OCI-LY3 (cell line): ENCODE data around the gene CDH4.

Source experiments
- H2AFZ ChIP-seq: fragments of 200-600, 300-600 bp; shearing (Covaris generic); 2 replicates; pipeline ENCODE4 v1.6.0; 2014; ENCODE audit warnings: antibody characterized with exemption, low read depth, low read length
- H3K27ac ChIP-seq: fragments of 200-600, 300-600 bp; sonication (generic); 2 replicates; pipeline ENCODE4 v1.5.1; 2014; ENCODE audit warnings: mild to moderate bottlenecking, low read length, moderate library complexity, mixed read lengths
- H3K27me3 ChIP-seq: fragments of 200-600, 300-600 bp; sonication (generic); 2 replicates; pipeline ENCODE4 v1.6.1; 2014; ENCODE audit warnings: low read depth, low read length, mixed read lengths
- H3K36me3 ChIP-seq: fragments of 200-600, 300-600 bp; sonication (generic); replicated peaks from 2 replicates; pipeline ENCODE3; 2014; ENCODE audit warnings: low read depth, low read length, mixed read lengths
- H3K4me1 ChIP-seq: fragments of 300-600, 200-600 bp; sonication (generic); 2 replicates; pipeline ENCODE4 v1.6.1; 2014; ENCODE audit warnings: low read length, mixed read lengths
- H3K4me2 ChIP-seq: fragments of 200-600, 300-600 bp; sonication (generic); 2 replicates; pipeline ENCODE4 v1.6.1; 2014; ENCODE audit warnings: low read length, mixed read lengths
- H3K4me3 ChIP-seq: fragments of 300-600, 200-600 bp; sonication (generic); 2 replicates; pipeline ENCODE4 v1.5.1; 2014; ENCODE audit warnings: antibody characterized with exemption, mild to moderate bottlenecking, low read length, moderate library complexity
- H3K79me2 ChIP-seq: fragments of 300-600, 200-600 bp; shearing (Covaris generic); 2 replicates; pipeline ENCODE4 v1.6.1; 2014; ENCODE audit warnings: mild to moderate bottlenecking, low read length, mixed read lengths
- H3K9ac ChIP-seq: fragments of 300-600, 200-600 bp; shearing (Covaris generic); 2 replicates; pipeline ENCODE4 v1.6.0; 2014; ENCODE audit warnings: mild to moderate bottlenecking, low read length, moderate library complexity
- H3K9me3 ChIP-seq: fragments of 200-600, 300-600 bp; shearing (Covaris generic); 2 replicates; pipeline ENCODE4 v1.6.1; 2014; ENCODE audit warnings: low read length, mixed read lengths; ENCODE audit not compliant: insufficient read depth
- H4K20me1 ChIP-seq: fragments of 200-600, 300-600 bp; sonication (generic); 2 replicates; pipeline ENCODE4 v1.6.1; 2016; ENCODE audit warnings: low read length, mixed read lengths; ENCODE audit not compliant: insufficient read depth
- EZH2phosphoT487 ChIP-seq: fragments of 200-600 bp; shearing (Covaris generic); IDR thresholded peaks from 2 replicates; pipeline ENCODE4 v1.6.1; 2018; ENCODE audit warnings: antibody characterized with exemption, mixed run types, low read depth
- TF ChIP-seq, protein P1 (sequence below): fragments of 200-600, 300-600 bp; sonication (generic); IDR thresholded peaks from 2 replicates; pipeline ENCODE4 v1.5.1; 2014; ENCODE audit warnings: antibody characterized with exemption, low read length, low read depth

CDH4 gene

DNA sequence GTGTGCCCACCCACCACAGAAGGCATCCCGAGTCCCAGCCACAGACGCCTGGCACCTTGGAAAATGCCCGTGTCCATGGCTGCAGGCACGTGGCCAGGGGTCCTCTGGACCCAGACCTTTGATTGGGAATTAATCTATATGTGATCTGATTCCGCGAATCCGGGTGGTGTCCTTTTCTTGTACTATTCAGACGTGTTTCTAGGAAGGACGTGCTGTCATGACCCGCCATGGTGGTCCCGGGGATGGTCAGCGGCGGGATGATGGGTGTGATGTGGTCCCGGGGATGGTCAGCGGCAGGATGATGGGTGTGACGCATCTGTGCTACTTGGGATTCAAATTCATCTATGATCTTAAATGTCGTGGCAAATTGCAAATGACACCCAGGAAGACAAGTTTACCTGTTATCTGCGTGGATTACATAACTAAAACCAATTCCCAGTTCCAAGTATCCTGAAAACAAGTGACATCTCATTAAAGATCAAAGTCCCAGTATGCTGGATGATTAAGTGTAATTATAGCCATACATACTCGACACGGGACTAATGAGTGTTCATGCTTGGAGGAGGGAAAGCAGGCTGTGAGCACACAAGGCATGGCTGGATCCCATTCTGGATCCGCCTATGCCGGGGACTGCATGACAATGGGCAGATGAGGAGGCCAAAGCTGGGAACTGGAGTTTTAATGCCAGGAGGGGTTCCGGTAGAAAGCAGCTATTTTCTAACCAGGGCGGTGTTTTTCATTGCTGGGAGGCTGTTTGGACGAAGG lies 557.1 kb downstream of the CDH4 start:
- H4K20me1 ChIP-seq = no peaks in the 10 kb centered on the region
- H3K9me3 ChIP-seq = no peaks in the 10 kb centered on the region
- no peaks in the 10 kb centered on the region; the same call in 1 of the 2 replicates for H3K27me3 ChIP-seq
- no peak overlapping the region for H3K27ac ChIP-seq
- H3K4me1 ChIP-seq = no peaks in the 10 kb centered on the region
- no peak overlapping the region for H3K9ac ChIP-seq
- TF ChIP-seq, protein P1, sequence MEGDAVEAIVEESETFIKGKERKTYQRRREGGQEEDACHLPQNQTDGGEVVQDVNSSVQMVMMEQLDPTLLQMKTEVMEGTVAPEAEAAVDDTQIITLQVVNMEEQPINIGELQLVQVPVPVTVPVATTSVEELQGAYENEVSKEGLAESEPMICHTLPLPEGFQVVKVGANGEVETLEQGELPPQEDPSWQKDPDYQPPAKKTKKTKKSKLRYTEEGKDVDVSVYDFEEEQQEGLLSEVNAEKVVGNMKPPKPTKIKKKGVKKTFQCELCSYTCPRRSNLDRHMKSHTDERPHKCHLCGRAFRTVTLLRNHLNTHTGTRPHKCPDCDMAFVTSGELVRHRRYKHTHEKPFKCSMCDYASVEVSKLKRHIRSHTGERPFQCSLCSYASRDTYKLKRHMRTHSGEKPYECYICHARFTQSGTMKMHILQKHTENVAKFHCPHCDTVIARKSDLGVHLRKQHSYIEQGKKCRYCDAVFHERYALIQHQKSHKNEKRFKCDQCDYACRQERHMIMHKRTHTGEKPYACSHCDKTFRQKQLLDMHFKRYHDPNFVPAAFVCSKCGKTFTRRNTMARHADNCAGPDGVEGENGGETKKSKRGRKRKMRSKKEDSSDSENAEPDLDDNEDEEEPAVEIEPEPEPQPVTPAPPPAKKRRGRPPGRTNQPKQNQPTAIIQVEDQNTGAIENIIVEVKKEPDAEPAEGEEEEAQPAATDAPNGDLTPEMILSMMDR = no peak
- TF ChIP-seq EZH2phosphoT487 = no peak
- H3K4me2 ChIP-seq = no peak overlapping the region
- H3K79me2 ChIP-seq = no peaks in the 10 kb centered on the region
- H3K4me3 ChIP-seq = no peak overlapping the region
- H2AFZ ChIP-seq = no peak overlapping the region
- no peaks in the 10 kb centered on the region for H3K36me3 ChIP-seq

DNA sequence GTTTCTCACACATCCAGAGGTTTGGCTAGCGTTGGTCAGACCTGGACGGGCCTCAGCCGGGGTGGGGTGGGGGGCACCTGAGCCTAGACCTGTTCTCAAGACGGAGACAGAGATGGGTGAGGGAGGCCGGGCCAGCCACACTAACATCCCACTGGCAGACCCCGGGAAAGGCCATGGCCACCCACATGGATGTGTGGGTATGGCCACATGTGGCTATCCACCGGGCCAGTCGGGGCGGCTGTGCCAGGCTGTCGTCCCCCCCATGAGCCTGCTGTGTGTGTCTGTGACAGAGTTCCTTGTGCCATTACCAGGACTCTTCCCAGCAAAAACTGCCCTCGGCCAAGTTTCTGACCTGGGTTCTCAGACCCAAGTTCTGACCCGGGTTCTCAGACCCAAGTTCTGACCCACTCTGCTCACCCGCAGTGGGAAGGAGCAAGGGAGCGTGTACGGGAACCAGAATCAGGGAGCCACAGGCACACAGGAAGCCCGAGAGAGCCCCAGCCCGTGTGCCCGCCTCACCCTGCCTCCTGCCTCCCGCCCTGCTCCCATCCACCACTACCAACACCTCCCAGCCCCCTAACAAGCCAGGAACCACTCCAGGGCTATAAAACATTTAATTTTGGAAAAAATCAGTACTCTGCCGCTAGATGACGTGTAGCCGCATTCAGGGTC lies 558.1 kb downstream of the CDH4 start:
- H3K27me3 ChIP-seq = peaks cover 4% of the 10 kb centered on the region; the same call in 1 of the 2 replicates
- H3K9ac ChIP-seq = no peak overlapping the region
- no peaks in the 10 kb centered on the region for H4K20me1 ChIP-seq
- no peaks in the 10 kb centered on the region for H3K36me3 ChIP-seq
- no peak for TF ChIP-seq EZH2phosphoT487
- TF ChIP-seq, protein P1 = no peak
- H3K4me2 ChIP-seq = no peak overlapping the region
- H3K27ac ChIP-seq = no peak overlapping the region
- H3K4me1 ChIP-seq = no peaks in the 10 kb centered on the region
- no peaks in the 10 kb centered on the region for H3K79me2 ChIP-seq
- no peaks in the 10 kb centered on the region for H3K9me3 ChIP-seq
- H3K4me3 ChIP-seq = no peak overlapping the region
- H2AFZ ChIP-seq = no peak overlapping the region

DNA sequence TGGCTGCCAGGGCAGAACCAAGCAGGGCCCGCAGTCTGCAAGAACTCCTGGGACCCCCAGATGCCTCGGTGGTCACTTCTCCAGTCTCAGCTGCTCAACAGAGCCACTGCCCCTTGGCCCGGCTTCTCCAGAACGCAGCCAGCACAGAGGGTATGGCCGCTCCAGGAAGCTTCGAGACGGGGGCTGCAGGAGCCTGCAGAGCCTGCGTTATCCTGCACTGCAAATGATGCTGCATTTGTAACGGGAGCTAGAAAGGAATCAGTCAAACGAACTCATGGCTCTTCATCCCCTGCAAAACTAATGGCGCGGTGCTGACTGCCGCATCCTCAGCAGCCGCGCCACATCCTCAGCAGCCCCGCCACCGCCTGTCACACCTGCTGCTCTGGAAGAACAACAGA lies 558.7 kb downstream of the CDH4 start:
- Histone ChIP-seq H4K20me1 (no peaks in the 10 kb centered on the region), H3K27me3 (peaks cover 4% of the 10 kb centered on the region; the same call in 1 of the 2 replicates), H3K27ac (no peak overlapping the region), H3K79me2 (no peaks in the 10 kb centered on the region), H3K4me3 (no peak overlapping the region), H3K9me3 (no peaks in the 10 kb centered on the region), H3K4me2 (no peak overlapping the region), H3K4me1 (no peaks in the 10 kb centered on the region), H3K36me3 (no peaks in the 10 kb centered on the region), H3K9ac (no peak overlapping the region), H2AFZ (no peak overlapping the region)
- TF ChIP-seq EZH2phosphoT487 = no peak
- TF ChIP-seq, protein P1 = no peak

DNA sequence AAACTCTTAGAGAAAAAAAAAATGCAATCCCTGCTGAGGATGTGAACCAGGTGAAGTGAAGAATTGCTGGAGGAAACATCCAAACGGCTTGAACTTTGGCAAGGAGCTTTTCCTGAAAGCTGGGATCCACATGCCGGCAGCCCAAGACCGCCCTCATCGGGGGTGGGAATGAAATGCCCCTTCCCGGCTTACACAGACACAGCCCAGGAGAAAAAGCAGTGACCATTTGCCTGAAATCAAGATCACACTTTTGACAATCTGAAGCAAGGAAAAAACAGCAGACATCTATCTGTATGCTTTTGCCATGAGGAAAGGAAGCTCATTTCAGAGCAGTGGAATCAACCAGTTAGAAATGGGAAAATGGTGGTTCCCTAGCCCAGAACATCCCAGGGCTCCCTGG lies 559.1 kb downstream of the CDH4 start:
- no peak overlapping the region for H3K27ac ChIP-seq
- H3K27me3 ChIP-seq = peaks cover 8% of the 10 kb centered on the region; the same call in 1 of the 2 replicates
- no peak overlapping the region for H2AFZ ChIP-seq
- H4K20me1 ChIP-seq = no peaks in the 10 kb centered on the region
- H3K9ac ChIP-seq = no peak overlapping the region
- TF ChIP-seq, protein P1 = no peak
- no peak for TF ChIP-seq EZH2phosphoT487
- no peaks in the 10 kb centered on the region for H3K36me3 ChIP-seq
- H3K4me3 ChIP-seq = no peak overlapping the region
- H3K4me2 ChIP-seq = no peak overlapping the region
- H3K4me1 ChIP-seq = no peaks in the 10 kb centered on the region
- H3K79me2 ChIP-seq = no peaks in the 10 kb centered on the region
- H3K9me3 ChIP-seq = no peaks in the 10 kb centered on the region
